ENCODE results near the gene HES3.

- no peak for TF ChIP-seq POLR2A (IDR thresholded peaks at IDR 0.05)
- TF ChIP-seq CTCF (IDR thresholded peaks at IDR 0.05) = no peak
- no peak for TF ChIP-seq POLR2AphosphoS5 (IDR thresholded peaks at IDR 0.05; ENCODE audit: insufficient read depth in 1 of 2, low read depth in 1 of 2)
These were observed 44.7 kb downstream of the HES3 start for GRCh38 chr1:6288665-6289064.

All from vagina (tissue), 2 donors.